AG09309 (cell line): ENCODE data around the gene IFT80.

Experiments used
- DNase-seq: peaks from one replicate; pipeline ENCODE4 v3.0.0-alpha.2; 2010; ENCODE audit warnings: low read depth
- H3K4me3 ChIP-seq: 2 replicates; pipeline ENCODE4 v1.5.1; 2011; ENCODE audit warnings: mild to moderate bottlenecking, low read depth, low read length, moderate library complexity; ENCODE audit not compliant: control insufficient read depth
- TF ChIP-seq, protein P1 (sequence below): IDR thresholded peaks from 2 replicates; pipeline ENCODE4 v1.5.1; 2011; ENCODE audit warnings: mild to moderate bottlenecking, low read depth, low read length, inconsistent platforms; ENCODE audit not compliant: insufficient read depth, control insufficient read depth; ENCODE audit errors: missing control alignments

IFT80 gene

DNA sequence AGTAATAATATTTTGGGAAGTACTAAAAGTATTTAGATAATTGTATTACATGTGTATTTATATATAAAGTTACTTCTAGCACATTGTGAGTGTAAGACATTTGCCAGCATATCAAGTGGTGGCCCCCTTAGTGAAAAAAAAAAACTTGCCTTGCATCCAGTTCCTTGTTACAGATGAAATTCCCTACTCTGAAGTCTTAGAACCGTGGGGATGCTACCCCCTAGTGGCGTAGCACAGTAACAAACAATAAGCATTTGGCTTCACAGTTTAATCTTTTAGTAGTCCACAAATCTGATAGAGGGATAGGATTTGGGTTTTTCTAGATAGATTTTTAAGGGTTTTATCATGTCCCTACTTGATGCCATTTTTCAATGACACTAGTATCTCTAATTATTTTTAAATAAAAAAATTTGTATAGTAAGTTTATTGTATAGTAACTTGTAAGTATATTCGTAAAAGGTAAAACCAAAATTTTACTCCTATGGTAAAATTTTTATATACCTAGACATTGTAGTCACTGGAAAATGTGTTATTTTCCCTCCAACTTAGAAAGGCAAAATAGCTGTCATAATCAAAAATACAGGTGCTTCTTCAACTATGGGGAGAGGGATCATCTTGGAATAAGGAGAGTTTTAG, 14.7 kb upstream of the IFT80 start:
- H3K4me3 ChIP-seq, result no peak overlapping the region
- TF ChIP-seq, protein P1, sequence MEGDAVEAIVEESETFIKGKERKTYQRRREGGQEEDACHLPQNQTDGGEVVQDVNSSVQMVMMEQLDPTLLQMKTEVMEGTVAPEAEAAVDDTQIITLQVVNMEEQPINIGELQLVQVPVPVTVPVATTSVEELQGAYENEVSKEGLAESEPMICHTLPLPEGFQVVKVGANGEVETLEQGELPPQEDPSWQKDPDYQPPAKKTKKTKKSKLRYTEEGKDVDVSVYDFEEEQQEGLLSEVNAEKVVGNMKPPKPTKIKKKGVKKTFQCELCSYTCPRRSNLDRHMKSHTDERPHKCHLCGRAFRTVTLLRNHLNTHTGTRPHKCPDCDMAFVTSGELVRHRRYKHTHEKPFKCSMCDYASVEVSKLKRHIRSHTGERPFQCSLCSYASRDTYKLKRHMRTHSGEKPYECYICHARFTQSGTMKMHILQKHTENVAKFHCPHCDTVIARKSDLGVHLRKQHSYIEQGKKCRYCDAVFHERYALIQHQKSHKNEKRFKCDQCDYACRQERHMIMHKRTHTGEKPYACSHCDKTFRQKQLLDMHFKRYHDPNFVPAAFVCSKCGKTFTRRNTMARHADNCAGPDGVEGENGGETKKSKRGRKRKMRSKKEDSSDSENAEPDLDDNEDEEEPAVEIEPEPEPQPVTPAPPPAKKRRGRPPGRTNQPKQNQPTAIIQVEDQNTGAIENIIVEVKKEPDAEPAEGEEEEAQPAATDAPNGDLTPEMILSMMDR, result peak; percentile 81
- DNase-seq, result peak; percentile 56

- no peak for DNase-seq
- H3K4me3 ChIP-seq, result no peak overlapping the region
- TF ChIP-seq, protein P1, result no peak
These were observed 13.5 kb upstream of the IFT80 start for GRCh38 chr3:160412477-160412876.

GRCh38 chr3:160409812-160410610, 11.0 kb upstream of the IFT80 start:
- TF ChIP-seq, protein P1, result no peak
- DNase-seq, result no peak
- H3K4me3 ChIP-seq, result no peak overlapping the region

DNA sequence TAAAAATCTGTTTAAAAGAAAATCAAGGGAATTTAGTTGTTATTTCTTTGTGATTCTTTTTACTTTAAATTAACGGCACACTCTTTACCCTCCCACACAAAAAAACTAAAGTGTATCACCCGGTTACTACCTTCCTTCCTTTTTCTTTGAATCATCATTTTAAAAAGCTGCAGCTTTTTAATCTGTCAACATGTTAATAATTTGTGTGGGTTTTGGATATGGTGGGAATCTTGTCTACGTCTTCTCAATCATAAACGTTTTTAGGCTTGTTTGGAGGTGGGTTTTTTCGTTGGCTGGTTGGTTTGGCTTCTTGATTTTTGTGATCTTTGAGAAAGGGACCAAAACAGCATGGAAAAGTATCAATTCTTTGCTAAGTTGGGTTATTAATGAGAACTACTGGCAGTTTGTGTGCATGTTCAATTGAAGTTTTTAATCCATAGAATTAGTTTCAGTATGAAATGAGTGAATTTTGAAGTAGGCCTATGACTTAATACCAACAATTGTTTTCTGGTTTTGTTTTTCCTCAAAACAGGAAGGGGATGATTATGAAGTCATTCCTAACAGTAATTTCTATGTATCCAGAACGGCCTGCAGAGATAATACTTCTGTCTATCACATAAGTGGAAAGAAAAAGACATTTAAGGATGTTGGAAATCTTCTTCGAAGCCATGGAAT, 4.9 kb upstream of the IFT80 start:
- peak overlapping the region; percentile 25 for H3K4me3 ChIP-seq
- no peak for DNase-seq
- TF ChIP-seq, protein P1, result no peak

GRCh38 chr3:160403028-160403545, 4.1 kb upstream of the IFT80 start:
- no peak for DNase-seq
- peak overlapping the region; percentile 62 for H3K4me3 ChIP-seq
- TF ChIP-seq, protein P1, result no peak

- no peak for DNase-seq
- TF ChIP-seq, protein P1, result no peak
- peak overlapping the region; percentile 62 for H3K4me3 ChIP-seq
These were observed 3.4 kb upstream of the IFT80 start for GRCh38 chr3:160402221-160403027.
